Body of pancreas (tissue), 4 donors: Measurements from ENCODE around the gene SIM2.

Experiments
- POLR2A ChIP-seq, 3 donors: fragments of 450-650 bp; IDR thresholded peaks; one replicate each; pipeline ENCODE4 v1.6.1; 2016; ENCODE audit warnings: antibody characterized with exemption in 3 of 3, mild to moderate bottlenecking in 2 of 3
- TF ChIP-seq, protein P1 (sequence below), 7 experiments: fragments of 450-650 bp in 4 of 7; fragments of 200-600 bp in 3 of 7; sonication (generic) in 3 of 7; IDR thresholded peaks; one replicate each; pipeline ENCODE4 v1.5.1; 2016 to 2019; ENCODE audit warnings: antibody characterized with exemption in 7 of 7

DNA sequence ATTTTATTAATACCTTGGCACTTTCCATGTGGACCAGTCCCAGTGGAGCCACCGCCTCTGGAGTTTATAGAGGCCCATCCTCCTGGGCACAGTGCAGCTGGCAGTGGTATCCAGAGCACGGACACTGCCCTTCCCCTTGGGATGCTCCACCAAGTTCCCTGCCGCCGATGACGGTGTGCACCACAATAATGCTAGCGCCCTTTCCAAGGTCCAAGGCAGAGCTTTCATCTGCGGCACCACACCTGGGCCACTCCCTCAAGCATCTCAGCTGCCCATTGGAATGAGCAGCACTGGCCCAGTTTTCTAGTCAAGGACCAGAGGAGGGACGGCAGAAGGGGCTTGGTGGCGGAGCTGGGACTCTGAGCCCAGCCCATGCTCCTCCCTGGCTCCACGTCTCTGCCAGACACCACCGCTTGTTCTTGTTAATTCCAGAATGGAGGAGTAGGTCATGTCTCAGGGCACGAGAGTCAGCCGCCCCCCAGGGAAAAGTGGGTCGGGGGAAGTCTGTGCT, 24.5 kb downstream of the SIM2 start:
- TF ChIP-seq, protein P1, sequence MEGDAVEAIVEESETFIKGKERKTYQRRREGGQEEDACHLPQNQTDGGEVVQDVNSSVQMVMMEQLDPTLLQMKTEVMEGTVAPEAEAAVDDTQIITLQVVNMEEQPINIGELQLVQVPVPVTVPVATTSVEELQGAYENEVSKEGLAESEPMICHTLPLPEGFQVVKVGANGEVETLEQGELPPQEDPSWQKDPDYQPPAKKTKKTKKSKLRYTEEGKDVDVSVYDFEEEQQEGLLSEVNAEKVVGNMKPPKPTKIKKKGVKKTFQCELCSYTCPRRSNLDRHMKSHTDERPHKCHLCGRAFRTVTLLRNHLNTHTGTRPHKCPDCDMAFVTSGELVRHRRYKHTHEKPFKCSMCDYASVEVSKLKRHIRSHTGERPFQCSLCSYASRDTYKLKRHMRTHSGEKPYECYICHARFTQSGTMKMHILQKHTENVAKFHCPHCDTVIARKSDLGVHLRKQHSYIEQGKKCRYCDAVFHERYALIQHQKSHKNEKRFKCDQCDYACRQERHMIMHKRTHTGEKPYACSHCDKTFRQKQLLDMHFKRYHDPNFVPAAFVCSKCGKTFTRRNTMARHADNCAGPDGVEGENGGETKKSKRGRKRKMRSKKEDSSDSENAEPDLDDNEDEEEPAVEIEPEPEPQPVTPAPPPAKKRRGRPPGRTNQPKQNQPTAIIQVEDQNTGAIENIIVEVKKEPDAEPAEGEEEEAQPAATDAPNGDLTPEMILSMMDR (IDR thresholded peaks at IDR 0.05), result no peak
- TF ChIP-seq POLR2A (IDR thresholded peaks at IDR 0.05), result no peak
